OCI-LY3 (cell line): ENCODE data around the gene IRF9.

ENCODE experiments used
- EZH2phosphoT487 ChIP-seq: fragments of 200-600 bp; shearing (Covaris generic); IDR thresholded peaks from 2 replicates; pipeline ENCODE4 v1.6.1; 2018; ENCODE audit warnings: antibody characterized with exemption, mixed run types, low read depth
- TF ChIP-seq, protein P1 (sequence below): fragments of 200-600, 300-600 bp; sonication (generic); IDR thresholded peaks from 2 replicates; pipeline ENCODE4 v1.5.1; 2014; ENCODE audit warnings: antibody characterized with exemption, low read length, low read depth

DNA sequence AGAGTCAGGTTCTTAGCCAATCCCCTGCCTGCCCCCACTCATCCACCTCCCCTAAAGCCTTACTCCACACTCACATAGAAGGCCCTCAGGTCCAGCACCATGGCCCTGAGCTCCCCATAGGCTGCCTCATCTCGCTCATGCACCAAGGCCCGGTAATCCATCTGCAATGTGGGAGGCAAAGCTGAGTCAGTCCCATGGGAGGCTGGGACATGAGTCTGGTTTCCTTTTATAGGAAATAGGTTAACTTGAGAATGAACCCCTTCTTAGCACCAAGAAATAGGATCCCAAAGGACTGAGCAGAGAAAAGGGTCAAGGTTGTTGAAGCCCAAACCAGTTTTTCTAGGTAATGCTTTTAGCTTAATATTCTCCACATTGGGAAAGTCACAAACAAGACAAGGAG is 17.6 kb upstream of the IRF9 start:
- TF ChIP-seq, protein P1, sequence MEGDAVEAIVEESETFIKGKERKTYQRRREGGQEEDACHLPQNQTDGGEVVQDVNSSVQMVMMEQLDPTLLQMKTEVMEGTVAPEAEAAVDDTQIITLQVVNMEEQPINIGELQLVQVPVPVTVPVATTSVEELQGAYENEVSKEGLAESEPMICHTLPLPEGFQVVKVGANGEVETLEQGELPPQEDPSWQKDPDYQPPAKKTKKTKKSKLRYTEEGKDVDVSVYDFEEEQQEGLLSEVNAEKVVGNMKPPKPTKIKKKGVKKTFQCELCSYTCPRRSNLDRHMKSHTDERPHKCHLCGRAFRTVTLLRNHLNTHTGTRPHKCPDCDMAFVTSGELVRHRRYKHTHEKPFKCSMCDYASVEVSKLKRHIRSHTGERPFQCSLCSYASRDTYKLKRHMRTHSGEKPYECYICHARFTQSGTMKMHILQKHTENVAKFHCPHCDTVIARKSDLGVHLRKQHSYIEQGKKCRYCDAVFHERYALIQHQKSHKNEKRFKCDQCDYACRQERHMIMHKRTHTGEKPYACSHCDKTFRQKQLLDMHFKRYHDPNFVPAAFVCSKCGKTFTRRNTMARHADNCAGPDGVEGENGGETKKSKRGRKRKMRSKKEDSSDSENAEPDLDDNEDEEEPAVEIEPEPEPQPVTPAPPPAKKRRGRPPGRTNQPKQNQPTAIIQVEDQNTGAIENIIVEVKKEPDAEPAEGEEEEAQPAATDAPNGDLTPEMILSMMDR: no peak
- TF ChIP-seq EZH2phosphoT487: no peak
